Transverse colon (tissue), 4 donors: ENCODE results near the gene CEMP1. TPM values are rescaled to one million over a fixed set of nuclear protein-coding genes. Genes with fewer than 3 reads are reported as not detected.

Source experiments
- DNase-seq: peaks from one replicate; pipeline ENCODE4 v3.0.0-alpha.2; 2019
- H3K27ac ChIP-seq, 4 donors: fragments of 200-600 bp; sonication (generic); 2 replicates each; pipeline ENCODE4 v1.5.1; 2016 to 2018; ENCODE audit warnings: inconsistent platforms in 4 of 4
- H3K27me3 ChIP-seq: fragments of 200-600 bp; sonication (generic); 2 replicates; pipeline ENCODE4 v1.5.1; 2017; ENCODE audit warnings: inconsistent platforms
- H3K36me3 ChIP-seq, 4 donors: fragments of 200-600 bp; sonication (generic); 2 replicates each; pipeline ENCODE4 v1.5.1; 2017 to 2019; ENCODE audit warnings: inconsistent platforms in 4 of 4
- H3K4me1 ChIP-seq, 4 donors: fragments of 200-600 bp; sonication (generic); 2 replicates each; pipeline ENCODE4 v1.5.1; 2017 to 2020; ENCODE audit warnings: inconsistent platforms in 4 of 4
- H3K4me3 ChIP-seq, 4 donors: fragments of 200-600 bp; sonication (generic); 1 replicate in 1 of 4; 2 replicates in 3 of 4; pipeline versions ENCODE4 v1.5.1 to v1.6.1; 2017 to 2019; ENCODE audit warnings: inconsistent platforms in 4 of 4
- H3K9me3 ChIP-seq, 2 donors: fragments of 200-600 bp; sonication (generic); 2 replicates each; pipeline ENCODE4 v1.5.1; 2017 to 2019; ENCODE audit warnings: inconsistent platforms in 2 of 2
- EP300 ChIP-seq: sonication (generic); formaldehyde crosslinking; IDR thresholded peaks from one replicate; pipeline ENCODE4 v1.6.1; 2017; ENCODE audit warnings: antibody characterized with exemption, low read depth
- POLR2A ChIP-seq: fragments of 450-650 bp; IDR thresholded peaks from one replicate; pipeline ENCODE4 v1.6.1; 2016; ENCODE audit warnings: antibody characterized with exemption, mild to moderate bottlenecking, moderate library complexity
- POLR2AphosphoS5 ChIP-seq, 3 donors: sonication (generic); formaldehyde crosslinking; IDR thresholded peaks; one replicate each; pipeline ENCODE4 v1.6.1; 2016; ENCODE audit warnings: antibody characterized with exemption in 3 of 3
- WGBS, 2 donors: methylation state at CpG; one replicate each; pipeline ENCODE4 v1.1.5; 2018; ENCODE audit warnings: low coverage in 1 of 2; 5-methylcytosine and 5-hydroxymethylcytosine counted together
- in situ Hi-C, 4 donors: fragments of 200-750 bp; cut with MboI; loops; one replicate each; pipeline versions ENCODE4 v1.15.0 to v1.15.1; 2017; ENCODE audit warnings: low sequenced_read_pairs in 3 of 4, low pct_ligation_motif_present in 1 of 4, low pct_unique_long_range_greater_than_20kb in 1 of 4
- intact Hi-C: fragments of 100-400 bp; cut with DNase I; formaldehyde crosslinking; loops from one replicate; pipeline ENCODE4 v1.15.1; 2023; ENCODE audit warnings: low total_unique reads
- total RNA-seq, 4 donors: library from RNA; depleted of rRNA; stranded (reverse); fragments of >200 nt; gene quantifications; one replicate each; pipeline ENCODE4 v1.1.0, GENCODE V29; 2016
- TF ChIP-seq, protein P1 (sequence below), 5 experiments: fragments of 200-600 bp in 3 of 5; fragments of 450-650 bp in 2 of 5; sonication (generic) in 3 of 5; IDR thresholded peaks; 1 replicate in 2 of 5; 2 replicates in 3 of 5; pipeline ENCODE4 v1.5.1; 2016 to 2017; ENCODE audit warnings: antibody characterized with exemption in 5 of 5, inconsistent platforms in 3 of 5, mild to moderate bottlenecking in 2 of 5, moderate library complexity in 1 of 5

CEMP1 gene
- total RNA-seq, 4 donors from 2014 or later: 1.9 to 3.1 TPM; not detected in 2

DNA sequence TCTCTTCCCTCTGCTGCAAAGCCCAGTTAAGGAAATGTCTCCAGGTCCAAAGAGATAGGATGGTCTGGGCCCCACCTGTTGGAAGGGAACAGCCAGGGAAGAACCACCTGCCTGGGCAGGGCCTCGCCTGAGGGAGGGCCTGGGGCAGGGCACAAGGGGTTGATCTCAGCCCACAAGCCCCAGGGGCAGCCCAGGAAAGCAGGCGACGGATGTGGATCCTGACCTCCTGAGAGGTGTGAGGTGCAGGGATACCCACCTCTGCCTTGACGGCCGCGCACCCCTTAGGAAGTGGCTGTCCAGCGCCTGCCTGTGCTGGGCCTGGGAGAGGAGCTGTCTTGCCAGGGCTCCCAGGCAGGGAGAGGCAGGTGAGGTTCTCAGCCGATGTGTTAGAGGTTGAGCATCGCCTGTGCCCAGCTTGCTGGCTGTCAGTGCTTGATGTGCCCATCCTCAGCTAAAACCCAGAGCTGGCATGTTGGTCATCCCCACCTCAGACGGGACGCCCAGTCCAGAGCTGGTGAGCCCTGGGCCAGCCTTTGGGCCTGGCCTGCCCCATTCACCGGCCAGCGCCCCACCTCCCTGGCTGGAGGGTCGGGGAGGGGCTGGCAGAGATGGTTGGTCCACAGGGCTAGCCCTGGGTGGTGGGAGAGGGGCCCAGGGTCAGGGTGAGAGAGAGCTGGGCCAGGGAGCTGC lies 434 bp downstream of the CEMP1 start:
- TF ChIP-seq EP300: no peak
- TF ChIP-seq, protein P1, sequence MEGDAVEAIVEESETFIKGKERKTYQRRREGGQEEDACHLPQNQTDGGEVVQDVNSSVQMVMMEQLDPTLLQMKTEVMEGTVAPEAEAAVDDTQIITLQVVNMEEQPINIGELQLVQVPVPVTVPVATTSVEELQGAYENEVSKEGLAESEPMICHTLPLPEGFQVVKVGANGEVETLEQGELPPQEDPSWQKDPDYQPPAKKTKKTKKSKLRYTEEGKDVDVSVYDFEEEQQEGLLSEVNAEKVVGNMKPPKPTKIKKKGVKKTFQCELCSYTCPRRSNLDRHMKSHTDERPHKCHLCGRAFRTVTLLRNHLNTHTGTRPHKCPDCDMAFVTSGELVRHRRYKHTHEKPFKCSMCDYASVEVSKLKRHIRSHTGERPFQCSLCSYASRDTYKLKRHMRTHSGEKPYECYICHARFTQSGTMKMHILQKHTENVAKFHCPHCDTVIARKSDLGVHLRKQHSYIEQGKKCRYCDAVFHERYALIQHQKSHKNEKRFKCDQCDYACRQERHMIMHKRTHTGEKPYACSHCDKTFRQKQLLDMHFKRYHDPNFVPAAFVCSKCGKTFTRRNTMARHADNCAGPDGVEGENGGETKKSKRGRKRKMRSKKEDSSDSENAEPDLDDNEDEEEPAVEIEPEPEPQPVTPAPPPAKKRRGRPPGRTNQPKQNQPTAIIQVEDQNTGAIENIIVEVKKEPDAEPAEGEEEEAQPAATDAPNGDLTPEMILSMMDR (IDR thresholded peaks at IDR 0.05): no peak
- no peak for TF ChIP-seq POLR2AphosphoS5 (IDR thresholded peaks at IDR 0.05)
- TF ChIP-seq POLR2A: no peak
- Histone ChIP-seq H3K4me1 (peaks cover 0 to 18% (median 12%) of the 10 kb centered on the region in 4 donors), H3K36me3 (peaks cover 0 to 6% (median 2%) of the 10 kb centered on the region in 4 donors), H3K27me3 (no peaks in the 10 kb centered on the region), H3K4me3 (no peak overlapping the region), H3K27ac (peak overlapping the region; percentile 96 to 98 (median 97)), H3K9me3 (no peaks in the 10 kb centered on the region)
- WGBS, 2 donors: 88% methylated on average over 13 of the region's 14 CpGs; no CpG with 5 or more reads in 1 of the 2 donors
- DNase-seq: no peak
- intact Hi-C loops (no loop called here), in situ Hi-C loops (no loop called here)

DNA sequence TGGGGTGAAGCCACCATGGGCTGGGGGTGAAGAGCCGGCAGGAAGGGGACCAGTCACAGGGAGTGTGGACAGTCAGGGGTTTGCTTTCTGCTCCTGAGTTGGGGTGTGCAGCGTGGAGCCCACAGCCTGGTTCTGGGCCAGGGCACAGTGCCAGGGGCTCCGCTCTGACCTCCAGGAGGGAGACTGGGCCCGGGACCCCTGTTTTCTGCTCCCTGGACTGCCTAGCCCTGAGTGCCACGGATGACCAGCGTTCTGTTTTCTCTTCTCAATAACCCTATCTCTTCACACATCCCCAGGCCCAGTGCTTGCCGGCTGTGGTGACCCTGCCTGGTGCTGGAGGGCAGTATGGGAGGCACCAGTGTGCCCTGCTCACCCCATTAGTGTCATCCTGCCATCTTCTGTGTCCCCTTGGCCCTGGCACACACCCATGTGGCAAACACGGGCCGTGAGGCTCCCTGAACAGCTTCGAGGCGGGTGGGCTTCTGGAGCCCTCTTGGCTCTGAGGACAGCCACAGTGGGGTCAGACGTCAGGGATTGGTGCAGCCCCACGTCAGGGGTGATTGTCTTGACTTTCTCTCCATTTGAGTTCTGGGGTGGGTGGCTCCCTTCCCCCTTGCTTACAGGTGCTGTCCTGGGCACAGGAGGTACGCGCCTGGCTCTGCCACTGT lies 1.1 kb downstream of the CEMP1 start:
- intact Hi-C loops (no loop called here), in situ Hi-C loops (no loop called here)
- 87% methylated on average over 15 of the region's 15 CpGs; no CpG with 5 or more reads in 1 of the 2 donors for WGBS, 2 donors
- peaks cover 0 to 18% (median 12%) of the 10 kb centered on the region in 4 donors for H3K4me1 ChIP-seq
- TF ChIP-seq POLR2A (no peak), POLR2AphosphoS5 (IDR thresholded peaks at IDR 0.05) (no peak), EP300 (no peak)
- TF ChIP-seq, protein P1 (IDR thresholded peaks at IDR 0.05): no peak
- H3K27ac ChIP-seq: no peak overlapping the region
- DNase-seq: no peak
- H3K36me3 ChIP-seq: peaks cover 0 to 6% (median 2%) of the 10 kb centered on the region in 4 donors
- H3K27me3 ChIP-seq: no peaks in the 10 kb centered on the region
- H3K9me3 ChIP-seq: no peaks in the 10 kb centered on the region
- H3K4me3 ChIP-seq: no peak overlapping the region

DNA sequence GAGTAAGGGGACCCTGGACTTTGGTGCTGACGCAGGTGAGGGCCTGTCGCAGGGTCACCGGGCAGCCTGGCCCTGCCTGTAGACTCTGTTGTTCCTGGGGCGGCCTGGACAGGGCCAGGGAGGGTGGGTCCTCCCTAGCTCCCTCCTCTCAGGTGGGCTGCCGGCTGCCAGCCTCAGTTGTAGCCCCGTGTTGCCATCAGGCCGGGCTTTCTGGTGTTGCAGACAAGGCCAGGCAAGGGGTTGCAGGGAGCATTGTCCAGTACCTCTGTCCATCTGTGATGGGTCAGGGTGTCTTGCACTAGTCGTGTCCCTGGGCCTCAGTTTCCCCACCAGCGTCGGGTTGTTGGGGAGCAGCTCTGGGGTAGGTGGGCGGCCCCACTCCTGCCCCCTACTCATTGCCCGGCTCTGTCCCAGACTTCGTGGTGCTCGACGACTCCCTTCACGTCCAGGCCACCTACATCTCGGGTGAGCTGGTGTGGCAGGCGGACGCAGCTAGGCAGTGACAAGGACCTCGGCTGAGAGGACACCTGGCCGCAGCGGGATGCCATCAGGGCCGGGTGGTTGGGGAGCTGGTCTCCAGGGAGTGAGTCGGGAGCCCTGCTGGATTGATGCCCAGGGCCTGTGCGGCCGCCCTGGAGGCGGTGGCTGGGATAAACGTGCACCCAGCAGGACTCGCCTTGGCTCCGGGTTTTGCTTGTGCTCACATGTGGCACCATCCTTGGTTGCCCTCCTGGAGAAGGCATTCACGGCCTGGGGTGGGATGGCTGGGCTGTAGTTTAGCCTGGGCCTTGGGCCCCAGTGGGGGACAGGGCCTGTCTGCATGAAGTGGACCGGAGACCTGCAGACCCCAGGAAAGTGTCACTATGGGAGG lies 1.9 kb downstream of the CEMP1 start:
- no peak for TF ChIP-seq POLR2A
- TF ChIP-seq, protein P1 (IDR thresholded peaks at IDR 0.05): no peak
- no peak for TF ChIP-seq EP300
- no peak for TF ChIP-seq POLR2AphosphoS5 (IDR thresholded peaks at IDR 0.05)
- no peak overlapping the region for H3K27ac ChIP-seq
- DNase-seq: no peak
- in situ Hi-C loops (no loop called here), intact Hi-C loops (no loop called here)
- H3K4me3 ChIP-seq: no peak overlapping the region
- H3K4me1 ChIP-seq: peaks cover 7 to 24% (median 15%) of the 10 kb centered on the region in 4 donors
- H3K9me3 ChIP-seq: no peaks in the 10 kb centered on the region
- 88% methylated on average over 30 of the region's 32 CpGs; no CpG with 5 or more reads in 1 of the 2 donors for WGBS, 2 donors
- peaks cover 0 to 6% (median 2%) of the 10 kb centered on the region in 4 donors for H3K36me3 ChIP-seq
- H3K27me3 ChIP-seq: no peaks in the 10 kb centered on the region
